Liver (tissue), 9 donors: ENCODE measurements around the gene SAYSD1. TPM values are rescaled to one million over a fixed set of nuclear protein-coding genes. Genes with fewer than 3 reads are reported as not detected.

ENCODE experiments used
- DNase-seq: peaks from one replicate; pipeline ENCODE4 v3.0.0-alpha.2; 2017; ENCODE audit warnings: low spot score
- H3K27ac ChIP-seq, 2 donors: one replicate each; pipeline ENCODE4 v1.7.0; 2013; ENCODE audit warnings: inconsistent platforms in 2 of 2, low read length in 2 of 2, control low read depth in 1 of 2, low read depth in 1 of 2, mild to moderate bottlenecking in 1 of 2
- H3K27me3 ChIP-seq, 4 donors: one replicate each; pipeline versions ENCODE4 v1.6.1 to v1.7.0; 2013; ENCODE audit warnings: low read length in 3 of 4, inconsistent platforms in 1 of 4, mild to moderate bottlenecking in 1 of 4, moderate library complexity in 1 of 4; ENCODE audit not compliant: control insufficient read depth in 4 of 4, insufficient read depth in 4 of 4
- H3K36me3 ChIP-seq, 4 donors: one replicate each; pipeline versions ENCODE4 v1.6.1 to v1.7.0; 2013; ENCODE audit warnings: low read length in 3 of 4, mild to moderate bottlenecking in 3 of 4, low read depth in 1 of 4, moderate library complexity in 1 of 4; ENCODE audit not compliant: control insufficient read depth in 4 of 4, insufficient read depth in 3 of 4
- H3K4me1 ChIP-seq, 4 donors: one replicate each; pipeline versions ENCODE4 v1.6.1 to v1.7.0; 2013; ENCODE audit warnings: low read length in 3 of 4, mild to moderate bottlenecking in 3 of 4, moderate library complexity in 1 of 4; ENCODE audit not compliant: control insufficient read depth in 4 of 4, insufficient read depth in 4 of 4
- H3K4me3 ChIP-seq, 3 donors: one replicate each; pipeline versions ENCODE4 v1.6.1 to v1.7.0; 2013; ENCODE audit warnings: low read length in 3 of 3, control low read depth in 1 of 3, low read depth in 1 of 3, mild to moderate bottlenecking in 1 of 3
- H3K9ac ChIP-seq, 2 donors: one replicate each; pipeline ENCODE4 v1.7.0; 2013; ENCODE audit warnings: low read length in 2 of 2, mild to moderate bottlenecking in 2 of 2, moderate library complexity in 2 of 2, control low read depth in 1 of 2, low read depth in 1 of 2
- H3K9me3 ChIP-seq, 4 donors: one replicate each; pipeline versions ENCODE4 v1.6.1 to v1.7.0; 2013; ENCODE audit warnings: low read length in 3 of 4; ENCODE audit not compliant: control insufficient read depth in 4 of 4
- EGR1 ChIP-seq, 2 donors: IDR thresholded peaks; 2 replicates each; pipeline ENCODE4 v1.6.1; 2016 to 2018; ENCODE audit warnings: antibody characterized with exemption in 2 of 2, low read depth in 2 of 2
- FOXA1 ChIP-seq: IDR thresholded peaks from 2 replicates; pipeline ENCODE4 v1.6.1; 2016; ENCODE audit warnings: antibody characterized with exemption
- FOXA2 ChIP-seq: IDR thresholded peaks from 2 replicates; pipeline ENCODE4 v1.6.1; 2016; ENCODE audit warnings: antibody characterized with exemption
- GABPA ChIP-seq, 2 donors: IDR thresholded peaks in 1 of 2; conservative IDR thresholded peaks in 1 of 2; 2 replicates each; pipeline ENCODE4 v1.6.1; 2016; ENCODE audit warnings: antibody characterized with exemption in 2 of 2, mild to moderate bottlenecking in 1 of 2, moderate library complexity in 1 of 2
- HNF4A ChIP-seq, 2 donors: conservative IDR thresholded peaks; 2 replicates each; pipeline ENCODE4 v1.6.1; 2016; ENCODE audit warnings: antibody characterized with exemption in 2 of 2, mild to moderate bottlenecking in 2 of 2
- HNF4G ChIP-seq: IDR thresholded peaks from 2 replicates; pipeline ENCODE4 v1.6.1; 2016; ENCODE audit warnings: antibody characterized with exemption
- JUND ChIP-seq, 2 donors: IDR thresholded peaks; 2 replicates each; pipeline ENCODE4 v1.6.1; 2016; ENCODE audit warnings: antibody characterized with exemption in 2 of 2
- NR2F2 ChIP-seq: IDR thresholded peaks from 2 replicates; pipeline ENCODE4 v1.6.1; 2016; ENCODE audit warnings: antibody characterized with exemption
- RAD21 ChIP-seq, 2 donors: IDR thresholded peaks; 2 replicates each; pipeline ENCODE4 v1.6.1; 2016; ENCODE audit warnings: antibody characterized with exemption in 2 of 2, mild to moderate bottlenecking in 2 of 2
- RXRA ChIP-seq, 2 donors: IDR thresholded peaks; 2 replicates each; pipeline ENCODE4 v1.6.1; 2017 to 2018; ENCODE audit warnings: antibody characterized with exemption in 2 of 2, mild to moderate bottlenecking in 1 of 2
- SP1 ChIP-seq: IDR thresholded peaks from 2 replicates; pipeline ENCODE4 v1.6.1; 2018; ENCODE audit warnings: antibody characterized with exemption, mild to moderate bottlenecking
- TAF1 ChIP-seq: conservative IDR thresholded peaks from 2 replicates; pipeline ENCODE4 v1.6.1; 2016; ENCODE audit warnings: antibody characterized with exemption, mild to moderate bottlenecking
- YY1 ChIP-seq: IDR thresholded peaks from 2 replicates; pipeline ENCODE4 v1.6.1; 2016; ENCODE audit warnings: antibody characterized with exemption, mild to moderate bottlenecking
- WGBS: extraction: QIAGEN DNeasy Blood & Tissue Kit; methylation state at CpG from one replicate; pipeline ENCODE4 v1.1.7; 2013; 5-methylcytosine and 5-hydroxymethylcytosine counted together
- polyA plus RNA-seq, 2 donors: library from polyadenylated mRNA; stranded (reverse) in 1 of 2; unstranded in 1 of 2; fragments of 200-250 nt in 1 of 2; fragments of >200 nt in 1 of 2; fragmentation: Nextera tagmentation in 1 of 2; extraction: Ambion mirVana in 1 of 2; gene quantifications; one replicate each; pipeline versions ENCODE4 v1.2.1 to v1.2.3, GENCODE V29; 2013 to 2015
- total RNA-seq, 2 donors: library from RNA; depleted of rRNA; stranded (reverse); fragments of >200 nt; gene quantifications; one replicate each; pipeline ENCODE4 v1.2.3, GENCODE V29; 2014
- TF ChIP-seq, protein P1 (sequence below): IDR thresholded peaks from 2 replicates; pipeline ENCODE4 v1.6.1; 2016; ENCODE audit warnings: antibody characterized with exemption
- TF ChIP-seq, protein P2 (sequence below): IDR thresholded peaks from 2 replicates; pipeline ENCODE4 v1.6.1; 2016; ENCODE audit warnings: antibody characterized with exemption
- TF ChIP-seq, protein P3 (sequence below): IDR thresholded peaks from 2 replicates; pipeline ENCODE4 v1.6.1; 2016; ENCODE audit warnings: antibody characterized with exemption
- TF ChIP-seq, protein P4 (sequence below): IDR thresholded peaks from 2 replicates; pipeline ENCODE4 v1.6.1; 2016; ENCODE audit warnings: antibody characterized with exemption, mild to moderate bottlenecking
- TF ChIP-seq, protein P5 (sequence below): fragments of 150-350 bp; IDR thresholded peaks from 2 replicates; pipeline ENCODE4 v1.5.1; 2017; ENCODE audit warnings: improper control_type of control experiment, low read depth, low read length; ENCODE audit not compliant: missing input control
- donor health status: healthy.
- donor health status: healthy.
- donor health status: healthy.
- donor health status: healthy.
- donor health status: healthy.

Gene SAYSD1
- total and polyA plus RNA-seq, 4 donors: 6.5 to 12.2 (median 9.3) TPM

DNA sequence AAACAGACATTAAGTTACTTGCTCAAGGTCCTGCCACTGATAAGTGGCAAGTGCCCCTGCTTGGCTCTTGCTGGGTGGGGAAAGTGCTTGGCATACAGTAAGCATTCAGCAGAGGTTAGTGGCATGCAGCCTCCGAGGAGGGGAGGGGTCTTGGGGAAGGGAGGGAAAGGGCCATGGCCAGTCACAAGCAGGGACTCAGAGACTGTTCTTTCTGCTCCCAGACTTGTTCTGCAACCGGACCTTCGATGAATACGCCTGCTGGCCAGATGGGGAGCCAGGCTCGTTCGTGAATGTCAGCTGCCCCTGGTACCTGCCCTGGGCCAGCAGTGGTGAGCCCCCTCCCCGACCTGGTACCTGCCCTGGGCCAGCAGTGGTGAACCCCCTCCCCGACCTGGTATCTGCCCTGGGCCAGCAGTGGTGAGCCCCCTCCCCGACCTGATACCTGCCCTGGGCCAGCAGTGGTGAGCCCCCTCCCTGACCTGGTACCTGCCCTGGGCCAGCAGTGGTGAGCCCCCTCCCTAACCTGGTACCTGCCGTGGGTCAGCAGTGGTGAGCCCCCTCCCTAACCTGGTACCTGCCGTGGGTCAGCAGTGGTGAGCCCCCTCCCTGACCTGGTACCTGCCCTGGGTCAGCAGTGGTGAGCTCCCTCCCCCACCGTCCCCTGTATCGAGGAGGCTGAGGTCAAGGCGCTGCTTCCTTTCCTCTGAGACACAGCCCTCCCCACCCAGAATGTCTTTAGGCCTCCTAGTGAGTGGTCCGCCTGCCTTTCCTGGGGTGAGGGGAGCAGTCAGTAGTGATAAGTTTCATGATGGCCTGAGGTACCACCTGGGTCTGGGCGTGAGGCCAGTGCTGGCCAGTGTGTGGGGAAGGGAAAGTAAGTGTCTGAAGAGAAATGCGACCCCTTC lies 57.5 kb downstream of the SAYSD1 start:
- Histone ChIP-seq H3K4me1 (no peaks in the 10 kb centered on the region), H3K9me3 (no peaks in the 10 kb centered on the region), H3K27me3 (no peaks in the 10 kb centered on the region), H3K27ac (no peak overlapping the region), H3K9ac (no peak overlapping the region), H3K4me3 (no peak overlapping the region), H3K36me3 (no peaks in the 10 kb centered on the region)
- DNase-seq: no peak
- TF ChIP-seq, protein P1, sequence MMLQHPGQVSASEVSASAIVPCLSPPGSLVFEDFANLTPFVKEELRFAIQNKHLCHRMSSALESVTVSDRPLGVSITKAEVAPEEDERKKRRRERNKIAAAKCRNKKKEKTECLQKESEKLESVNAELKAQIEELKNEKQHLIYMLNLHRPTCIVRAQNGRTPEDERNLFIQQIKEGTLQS: no peak
- no peak for TF ChIP-seq RXRA (IDR thresholded peaks at IDR 0.05)
- TF ChIP-seq, protein P2, sequence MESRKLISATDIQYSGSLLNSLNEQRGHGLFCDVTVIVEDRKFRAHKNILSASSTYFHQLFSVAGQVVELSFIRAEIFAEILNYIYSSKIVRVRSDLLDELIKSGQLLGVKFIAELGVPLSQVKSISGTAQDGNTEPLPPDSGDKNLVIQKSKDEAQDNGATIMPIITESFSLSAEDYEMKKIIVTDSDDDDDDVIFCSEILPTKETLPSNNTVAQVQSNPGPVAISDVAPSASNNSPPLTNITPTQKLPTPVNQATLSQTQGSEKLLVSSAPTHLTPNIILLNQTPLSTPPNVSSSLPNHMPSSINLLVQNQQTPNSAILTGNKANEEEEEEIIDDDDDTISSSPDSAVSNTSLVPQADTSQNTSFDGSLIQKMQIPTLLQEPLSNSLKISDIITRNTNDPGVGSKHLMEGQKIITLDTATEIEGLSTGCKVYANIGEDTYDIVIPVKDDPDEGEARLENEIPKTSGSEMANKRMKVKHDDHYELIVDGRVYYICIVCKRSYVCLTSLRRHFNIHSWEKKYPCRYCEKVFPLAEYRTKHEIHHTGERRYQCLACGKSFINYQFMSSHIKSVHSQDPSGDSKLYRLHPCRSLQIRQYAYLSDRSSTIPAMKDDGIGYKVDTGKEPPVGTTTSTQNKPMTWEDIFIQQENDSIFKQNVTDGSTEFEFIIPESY: no peak
- TF ChIP-seq YY1: no peak
- no peak for TF ChIP-seq GABPA (IDR thresholded peaks at IDR 0.05 in 1 of 2, conservative IDR thresholded peaks at IDR 0.05 in 1 of 2)
- TF ChIP-seq JUND (IDR thresholded peaks at IDR 0.05): no peak
- no peak for TF ChIP-seq HNF4G
- no peak for TF ChIP-seq SP1
- no peak for TF ChIP-seq NR2F2
- no peak for TF ChIP-seq FOXA2
- no peak for TF ChIP-seq HNF4A (conservative IDR thresholded peaks at IDR 0.05)
- no peak for TF ChIP-seq RAD21 (IDR thresholded peaks at IDR 0.05)
- WGBS: 79% methylated on average over 17 of the region's 17 CpGs

DNA sequence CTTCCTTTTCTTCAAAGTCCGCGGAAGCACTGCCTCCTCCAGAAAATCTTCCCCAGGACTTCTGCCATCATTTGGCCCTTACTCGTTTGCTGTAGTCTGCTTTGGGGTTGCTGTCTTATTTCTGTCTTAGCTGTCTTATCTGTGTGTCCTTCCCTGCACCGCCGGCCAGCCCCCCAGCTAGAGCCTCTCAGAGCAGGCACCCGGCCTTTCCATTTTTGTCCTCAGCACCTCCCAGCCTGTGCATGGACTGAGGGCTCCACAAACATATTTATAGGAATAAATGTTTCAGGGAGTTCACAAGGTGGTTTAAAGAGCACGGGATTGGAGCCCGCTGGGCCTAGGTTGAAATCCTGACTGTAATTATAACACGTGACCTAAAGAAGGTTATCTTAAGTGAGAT lies 58.3 kb downstream of the SAYSD1 start:
- Histone ChIP-seq H3K27ac (no peak overlapping the region), H3K9ac (no peak overlapping the region), H3K4me1 (no peaks in the 10 kb centered on the region), H3K27me3 (no peaks in the 10 kb centered on the region), H3K9me3 (no peaks in the 10 kb centered on the region), H3K4me3 (no peak overlapping the region), H3K36me3 (no peaks in the 10 kb centered on the region)
- no peak for DNase-seq
- WGBS: 93% methylated on average over 9 of the region's 9 CpGs
- TF ChIP-seq, protein P1: no peak
- TF ChIP-seq, protein P3, sequence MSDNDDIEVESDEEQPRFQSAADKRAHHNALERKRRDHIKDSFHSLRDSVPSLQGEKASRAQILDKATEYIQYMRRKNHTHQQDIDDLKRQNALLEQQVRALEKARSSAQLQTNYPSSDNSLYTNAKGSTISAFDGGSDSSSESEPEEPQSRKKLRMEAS: no peak
- TF ChIP-seq RXRA (IDR thresholded peaks at IDR 0.05) (no peak), GABPA (IDR thresholded peaks at IDR 0.05 in 1 of 2, conservative IDR thresholded peaks at IDR 0.05 in 1 of 2) (no peak), FOXA1 (no peak), EGR1 (IDR thresholded peaks at IDR 0.05; ENCODE audit: low read depth in 2 of 2) (no peak), HNF4A (conservative IDR thresholded peaks at IDR 0.05) (no peak), FOXA2 (no peak), TAF1 (no peak), YY1 (no peak), JUND (IDR thresholded peaks at IDR 0.05) (no peak), NR2F2 (no peak), HNF4G (no peak), SP1 (no peak), RAD21 (IDR thresholded peaks at IDR 0.05) (no peak)
- TF ChIP-seq, protein P4, sequence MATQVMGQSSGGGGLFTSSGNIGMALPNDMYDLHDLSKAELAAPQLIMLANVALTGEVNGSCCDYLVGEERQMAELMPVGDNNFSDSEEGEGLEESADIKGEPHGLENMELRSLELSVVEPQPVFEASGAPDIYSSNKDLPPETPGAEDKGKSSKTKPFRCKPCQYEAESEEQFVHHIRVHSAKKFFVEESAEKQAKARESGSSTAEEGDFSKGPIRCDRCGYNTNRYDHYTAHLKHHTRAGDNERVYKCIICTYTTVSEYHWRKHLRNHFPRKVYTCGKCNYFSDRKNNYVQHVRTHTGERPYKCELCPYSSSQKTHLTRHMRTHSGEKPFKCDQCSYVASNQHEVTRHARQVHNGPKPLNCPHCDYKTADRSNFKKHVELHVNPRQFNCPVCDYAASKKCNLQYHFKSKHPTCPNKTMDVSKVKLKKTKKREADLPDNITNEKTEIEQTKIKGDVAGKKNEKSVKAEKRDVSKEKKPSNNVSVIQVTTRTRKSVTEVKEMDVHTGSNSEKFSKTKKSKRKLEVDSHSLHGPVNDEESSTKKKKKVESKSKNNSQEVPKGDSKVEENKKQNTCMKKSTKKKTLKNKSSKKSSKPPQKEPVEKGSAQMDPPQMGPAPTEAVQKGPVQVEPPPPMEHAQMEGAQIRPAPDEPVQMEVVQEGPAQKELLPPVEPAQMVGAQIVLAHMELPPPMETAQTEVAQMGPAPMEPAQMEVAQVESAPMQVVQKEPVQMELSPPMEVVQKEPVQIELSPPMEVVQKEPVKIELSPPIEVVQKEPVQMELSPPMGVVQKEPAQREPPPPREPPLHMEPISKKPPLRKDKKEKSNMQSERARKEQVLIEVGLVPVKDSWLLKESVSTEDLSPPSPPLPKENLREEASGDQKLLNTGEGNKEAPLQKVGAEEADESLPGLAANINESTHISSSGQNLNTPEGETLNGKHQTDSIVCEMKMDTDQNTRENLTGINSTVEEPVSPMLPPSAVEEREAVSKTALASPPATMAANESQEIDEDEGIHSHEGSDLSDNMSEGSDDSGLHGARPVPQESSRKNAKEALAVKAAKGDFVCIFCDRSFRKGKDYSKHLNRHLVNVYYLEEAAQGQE: no peak
- TF ChIP-seq, protein P2: no peak
- TF ChIP-seq, protein P5, sequence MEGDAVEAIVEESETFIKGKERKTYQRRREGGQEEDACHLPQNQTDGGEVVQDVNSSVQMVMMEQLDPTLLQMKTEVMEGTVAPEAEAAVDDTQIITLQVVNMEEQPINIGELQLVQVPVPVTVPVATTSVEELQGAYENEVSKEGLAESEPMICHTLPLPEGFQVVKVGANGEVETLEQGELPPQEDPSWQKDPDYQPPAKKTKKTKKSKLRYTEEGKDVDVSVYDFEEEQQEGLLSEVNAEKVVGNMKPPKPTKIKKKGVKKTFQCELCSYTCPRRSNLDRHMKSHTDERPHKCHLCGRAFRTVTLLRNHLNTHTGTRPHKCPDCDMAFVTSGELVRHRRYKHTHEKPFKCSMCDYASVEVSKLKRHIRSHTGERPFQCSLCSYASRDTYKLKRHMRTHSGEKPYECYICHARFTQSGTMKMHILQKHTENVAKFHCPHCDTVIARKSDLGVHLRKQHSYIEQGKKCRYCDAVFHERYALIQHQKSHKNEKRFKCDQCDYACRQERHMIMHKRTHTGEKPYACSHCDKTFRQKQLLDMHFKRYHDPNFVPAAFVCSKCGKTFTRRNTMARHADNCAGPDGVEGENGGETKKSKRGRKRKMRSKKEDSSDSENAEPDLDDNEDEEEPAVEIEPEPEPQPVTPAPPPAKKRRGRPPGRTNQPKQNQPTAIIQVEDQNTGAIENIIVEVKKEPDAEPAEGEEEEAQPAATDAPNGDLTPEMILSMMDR: no peak
